Neural progenitor cell (in vitro differentiated cells): ENCODE data around the gene TMEM119. TPM values are rescaled to one million over a fixed set of nuclear protein-coding genes. Genes with fewer than 3 reads are reported as not detected.

Experiments
- DNase-seq: peaks from one replicate; pipeline ENCODE4 v3.0.0-alpha.2; 2016; ENCODE audit warnings: low spot score
- H2AFZ ChIP-seq: fragments of 200-600 bp; sonication (generic); replicated peaks from 2 replicates; pipeline ENCODE4 v1.6.1; 2016; ENCODE audit warnings: antibody characterized with exemption
- H3F3A ChIP-seq: fragments of 200-600 bp; sonication (generic); 2 replicates; pipeline ENCODE4 v1.6.1; 2016; ENCODE audit warnings: antibody characterized with exemption, low read depth
- H3K27ac ChIP-seq: fragments of 200-600 bp; sonication (generic); 2 replicates; pipeline ENCODE4 v1.5.1; 2016; ENCODE audit warnings: mild to moderate bottlenecking
- H3K27me3 ChIP-seq: fragments of 200-600 bp; sonication (generic); 2 replicates; pipeline ENCODE4 v1.6.1; 2016; ENCODE audit warnings: mild to moderate bottlenecking, moderate library complexity
- H3K36me3 ChIP-seq: fragments of 200-600 bp; sonication (generic); 2 replicates; pipeline ENCODE4 v1.5.1; 2016
- H3K4me1 ChIP-seq: fragments of 200-600 bp; sonication (generic); 2 replicates; pipeline ENCODE4 v1.6.1; 2016; ENCODE audit warnings: mixed run types
- H3K4me2 ChIP-seq: fragments of 200-600 bp; sonication (generic); 2 replicates; pipeline ENCODE4 v1.6.1; 2016
- H3K4me3 ChIP-seq: fragments of 200-600 bp; sonication (generic); 2 replicates; pipeline ENCODE4 v1.5.1; 2016
- H3K79me2 ChIP-seq: fragments of 200-600 bp; sonication (generic); 2 replicates; pipeline ENCODE4 v1.6.1; 2016; ENCODE audit warnings: low read depth
- H3K9ac ChIP-seq: fragments of 200-600 bp; sonication (generic); 2 replicates; pipeline ENCODE4 v1.6.1; 2016
- H3K9me3 ChIP-seq: fragments of 200-600 bp; sonication (generic); 2 replicates; pipeline ENCODE4 v1.5.1; 2016; ENCODE audit warnings: low read depth
- H4K20me1 ChIP-seq: fragments of 200-600 bp; sonication (generic); 2 replicates; pipeline ENCODE4 v1.6.1; 2016; ENCODE audit warnings: low read depth
- H3K27ac Mint-ChIP-seq: 3 replicates; pipeline ENCODE4 v1.8.0; 2021; ENCODE audit warnings: mixed read lengths
- H3K27me3 Mint-ChIP-seq: 2 replicates; pipeline ENCODE4 v1.8.0; 2022; ENCODE audit warnings: low read depth, mild to moderate bottlenecking, inconsistent platforms, moderate library complexity, mixed read lengths; ENCODE audit not compliant: insufficient read depth
- H3K36me3 Mint-ChIP-seq: 3 replicates; pipeline ENCODE4 v1.8.0; 2021; ENCODE audit warnings: mixed read lengths
- H3K4me1 Mint-ChIP-seq: 3 replicates; pipeline ENCODE4 v1.8.0; 2021; ENCODE audit warnings: mixed read lengths
- H3K4me3 Mint-ChIP-seq: 3 replicates; pipeline ENCODE4 v1.8.0; 2021; ENCODE audit warnings: mild to moderate bottlenecking, moderate library complexity, mixed read lengths
- H3K9me3 Mint-ChIP-seq: 3 replicates; pipeline ENCODE4 v1.8.0; 2020; ENCODE audit warnings: mixed read lengths
- CTCF ChIP-seq: fragments of 200-600 bp; sonication (generic); IDR thresholded peaks from 2 replicates; pipeline ENCODE4 v1.5.1; 2017; ENCODE audit warnings: antibody characterized with exemption, mild to moderate bottlenecking
- EZH2 ChIP-seq: fragments of 200-600 bp; sonication (generic); IDR thresholded peaks from 2 replicates; pipeline ENCODE4 v1.6.1; 2017; ENCODE audit warnings: antibody characterized with exemption, mild to moderate bottlenecking, moderate library complexity
- EZH2phosphoT487 ChIP-seq: fragments of 200-600 bp; sonication (generic); IDR thresholded peaks from 2 replicates; pipeline ENCODE4 v1.6.1; 2017; ENCODE audit warnings: antibody characterized with exemption
- total RNA-seq: library from RNA; depleted of rRNA; stranded (reverse); fragments of >200 nt; gene quantifications from 2 replicates; pipeline ENCODE4 v1.2.3, GENCODE V29; 2015; ENCODE audit warnings: low replicate concordance

TMEM119 gene
- total RNA-seq, 1 donor from 2014 or later: 0.97 TPM

- Mint-ChIP-seq H3K4me3 (no peak overlapping the region), H3K9me3 (no peaks in the 10 kb centered on the region), H3K27ac (no peak overlapping the region), H3K27me3 (peaks cover 7% of the 10 kb centered on the region), H3K4me1 (peaks cover 27% of the 10 kb centered on the region), H3K36me3 (no peaks in the 10 kb centered on the region)
- Histone ChIP-seq H3K4me3 (no peak overlapping the region), H3K36me3 (no peaks in the 10 kb centered on the region), H3K4me2 (peak overlapping the region; percentile 33), H3K27me3 (no peaks in the 10 kb centered on the region), H3K9ac (no peak overlapping the region), H4K20me1 (no peaks in the 10 kb centered on the region), H3K9me3 (no peaks in the 10 kb centered on the region), H3K4me1 (peaks cover 29% of the 10 kb centered on the region), H3F3A (peaks cover 4% of the 10 kb centered on the region), H3K27ac (no peak overlapping the region), H3K79me2 (no peaks in the 10 kb centered on the region), H2AFZ (no peak overlapping the region)
- TF ChIP-seq CTCF: no peak
- DNase-seq: no peak
These were observed 8.0 kb downstream of the TMEM119 start for GRCh38 chr12:108589840-108590229.

- Mint-ChIP-seq H3K4me3 (no peak overlapping the region), H3K27ac (peak overlapping the region; percentile 95), H3K4me1 (peaks cover 27% of the 10 kb centered on the region), H3K36me3 (no peaks in the 10 kb centered on the region), H3K27me3 (peaks cover 7% of the 10 kb centered on the region), H3K9me3 (no peaks in the 10 kb centered on the region)
- no peak overlapping the region for H3K27ac ChIP-seq
- no peaks in the 10 kb centered on the region for H3K36me3 ChIP-seq
- H3K4me3 ChIP-seq: no peak overlapping the region
- no peaks in the 10 kb centered on the region for H3K9me3 ChIP-seq
- TF ChIP-seq EZH2: no peak
- no peak for TF ChIP-seq CTCF
- TF ChIP-seq EZH2phosphoT487: no peak
- no peak overlapping the region for H3K9ac ChIP-seq
- no peaks in the 10 kb centered on the region for H3K79me2 ChIP-seq
- peak overlapping the region; percentile 42 for H3K4me2 ChIP-seq
- H2AFZ ChIP-seq: peak overlapping the region; percentile 55
- H3K27me3 ChIP-seq: no peaks in the 10 kb centered on the region
- H3F3A ChIP-seq: peaks cover 4% of the 10 kb centered on the region
- H3K4me1 ChIP-seq: peaks cover 30% of the 10 kb centered on the region
- no peaks in the 10 kb centered on the region for H4K20me1 ChIP-seq
- DNase-seq: peak; percentile 35
These were observed 8.7 kb downstream of the TMEM119 start for GRCh38 chr12:108589028-108589839.

DNA sequence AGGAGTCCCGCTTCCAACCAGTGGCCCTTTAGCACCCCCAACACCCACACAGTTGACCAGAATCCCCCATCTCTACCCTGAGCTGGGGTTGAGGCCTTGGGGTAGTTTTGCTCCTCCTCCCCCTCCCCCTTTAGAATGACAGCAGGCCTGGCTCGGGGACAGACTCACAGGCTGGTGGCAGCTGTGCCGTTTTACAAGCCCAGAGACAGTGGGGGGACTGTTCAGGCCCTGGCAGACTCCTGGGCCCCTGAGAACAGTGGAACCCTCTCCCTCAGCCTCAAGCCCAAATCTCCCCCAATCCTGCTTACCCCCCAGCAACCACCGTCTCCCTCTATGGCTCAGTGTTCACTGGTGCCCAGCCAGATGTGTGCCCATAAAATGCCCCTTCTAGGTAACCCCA lies 10.1 kb downstream of the TMEM119 start:
- Histone ChIP-seq H2AFZ (no peak overlapping the region), H4K20me1 (no peaks in the 10 kb centered on the region), H3K4me2 (no peak overlapping the region), H3K36me3 (no peaks in the 10 kb centered on the region), H3K27ac (no peak overlapping the region), H3K9me3 (no peaks in the 10 kb centered on the region), H3K79me2 (no peaks in the 10 kb centered on the region), H3K9ac (no peak overlapping the region), H3K4me3 (no peak overlapping the region), H3K4me1 (peaks cover 33% of the 10 kb centered on the region), H3F3A (peaks cover under 1% of the 10 kb centered on the region), H3K27me3 (no peaks in the 10 kb centered on the region)
- TF ChIP-seq CTCF: no peak
- no peak for TF ChIP-seq EZH2phosphoT487
- no peak for TF ChIP-seq EZH2
- H3K4me1 Mint-ChIP-seq: peaks cover 32% of the 10 kb centered on the region
- H3K27ac Mint-ChIP-seq: no peak overlapping the region
- no peaks in the 10 kb centered on the region for H3K36me3 Mint-ChIP-seq
- DNase-seq: no peak
- H3K27me3 Mint-ChIP-seq: peaks cover 7% of the 10 kb centered on the region
- H3K4me3 Mint-ChIP-seq: no peak overlapping the region
- no peaks in the 10 kb centered on the region for H3K9me3 Mint-ChIP-seq
